ENCODE data around the gene WDFY2. TPM values are rescaled to one million over a fixed set of nuclear protein-coding genes. Genes with fewer than 3 reads are reported as not detected.

The WDFY2 gene
- total RNA-seq, 3 donors from 2014 or later (not counting 1 experiment from before 2014, with no cell fraction given): 29.5 to 32.1 (median 31.3) TPM

DNA sequence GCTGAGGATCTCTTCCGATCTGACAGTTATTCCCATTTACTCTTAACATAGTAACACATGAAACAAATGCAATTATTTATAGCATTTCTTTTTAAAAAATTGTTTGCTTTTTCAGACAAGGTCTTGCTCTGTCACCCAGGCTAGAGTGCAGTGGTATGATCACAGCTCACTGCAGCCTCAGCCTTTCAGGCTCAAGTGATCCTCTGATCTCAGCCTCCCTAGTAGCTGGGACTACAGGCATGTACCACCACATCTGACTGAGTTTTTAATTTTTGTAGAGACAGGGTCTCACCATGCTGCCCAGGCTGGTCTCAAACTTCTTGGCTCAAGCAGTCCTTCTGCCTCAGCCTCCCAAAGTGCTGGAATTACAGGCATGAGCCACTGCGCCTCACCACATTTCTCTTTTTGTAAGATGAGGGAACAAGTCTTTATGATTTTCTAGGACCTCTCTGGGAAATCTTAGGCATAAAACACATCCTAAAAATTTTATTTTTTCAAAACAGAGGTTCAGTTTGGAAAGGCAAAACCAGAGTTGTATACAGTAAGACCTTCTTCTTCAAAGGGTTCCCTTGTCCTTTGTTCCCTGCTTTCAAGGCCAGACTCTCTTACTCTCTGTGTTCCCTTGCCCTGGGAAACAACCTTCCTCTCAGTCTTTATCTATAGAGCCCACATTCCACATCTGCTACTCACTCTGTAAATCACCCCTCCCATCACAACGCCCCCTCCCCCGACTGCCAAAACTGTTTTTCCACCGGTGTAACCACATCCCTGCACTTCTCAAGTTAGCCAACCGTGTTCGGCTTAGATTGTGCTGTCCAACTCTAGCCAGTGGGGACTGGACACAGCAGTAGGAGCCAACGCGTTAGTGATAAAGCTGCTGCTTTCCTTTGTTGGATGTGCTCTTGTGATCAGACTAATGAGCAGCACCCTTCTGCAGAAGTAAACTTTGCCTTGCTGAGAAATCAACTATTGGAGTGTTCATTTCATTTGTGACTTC is 163.5 kb downstream of the WDFY2 start:
- no peak overlapping the region for H3K27ac Mint-ChIP-seq
- H3K4me3 Mint-ChIP-seq: no peak overlapping the region
- H3K4me3 ChIP-seq (ENCODE audit: low read length): no peak overlapping the region
- H3K36me3 ChIP-seq (ENCODE audit: control insufficient read depth, insufficient read depth, low read length): peaks cover 16% of the 10 kb centered on the region
- no peaks in the 10 kb centered on the region for H3K4me1 Mint-ChIP-seq
- H3K27me3 Mint-ChIP-seq (ENCODE audit: low read depth in 2 of 2): no peaks in the 10 kb centered on the region
- no peak for ATAC-seq
- H3K27me3 ChIP-seq (ENCODE audit: control insufficient read depth, insufficient read depth, low read length): no peaks in the 10 kb centered on the region
- DNase-seq: no peak
- no peaks in the 10 kb centered on the region for H3K9me3 Mint-ChIP-seq
- TF ChIP-seq, protein P1, sequence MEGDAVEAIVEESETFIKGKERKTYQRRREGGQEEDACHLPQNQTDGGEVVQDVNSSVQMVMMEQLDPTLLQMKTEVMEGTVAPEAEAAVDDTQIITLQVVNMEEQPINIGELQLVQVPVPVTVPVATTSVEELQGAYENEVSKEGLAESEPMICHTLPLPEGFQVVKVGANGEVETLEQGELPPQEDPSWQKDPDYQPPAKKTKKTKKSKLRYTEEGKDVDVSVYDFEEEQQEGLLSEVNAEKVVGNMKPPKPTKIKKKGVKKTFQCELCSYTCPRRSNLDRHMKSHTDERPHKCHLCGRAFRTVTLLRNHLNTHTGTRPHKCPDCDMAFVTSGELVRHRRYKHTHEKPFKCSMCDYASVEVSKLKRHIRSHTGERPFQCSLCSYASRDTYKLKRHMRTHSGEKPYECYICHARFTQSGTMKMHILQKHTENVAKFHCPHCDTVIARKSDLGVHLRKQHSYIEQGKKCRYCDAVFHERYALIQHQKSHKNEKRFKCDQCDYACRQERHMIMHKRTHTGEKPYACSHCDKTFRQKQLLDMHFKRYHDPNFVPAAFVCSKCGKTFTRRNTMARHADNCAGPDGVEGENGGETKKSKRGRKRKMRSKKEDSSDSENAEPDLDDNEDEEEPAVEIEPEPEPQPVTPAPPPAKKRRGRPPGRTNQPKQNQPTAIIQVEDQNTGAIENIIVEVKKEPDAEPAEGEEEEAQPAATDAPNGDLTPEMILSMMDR (IDR thresholded peaks at IDR 0.05): no peak
- no peaks in the 10 kb centered on the region for H3K4me1 ChIP-seq (ENCODE audit: control insufficient read depth, insufficient read depth, low read length)
- peaks cover 10% of the 10 kb centered on the region for H3K9me3 ChIP-seq (ENCODE audit: control insufficient read depth, insufficient read depth, low read length)
- WGBS (ENCODE audit: insufficient coverage): 97% methylated on average over 9 of the region's 9 CpGs
- peaks cover 14% of the 10 kb centered on the region for H3K36me3 Mint-ChIP-seq
- intact Hi-C loops (cut with micrococcal nuclease): no loop called here
- H3K27ac ChIP-seq (ENCODE audit: low read length): no peak overlapping the region

DNA sequence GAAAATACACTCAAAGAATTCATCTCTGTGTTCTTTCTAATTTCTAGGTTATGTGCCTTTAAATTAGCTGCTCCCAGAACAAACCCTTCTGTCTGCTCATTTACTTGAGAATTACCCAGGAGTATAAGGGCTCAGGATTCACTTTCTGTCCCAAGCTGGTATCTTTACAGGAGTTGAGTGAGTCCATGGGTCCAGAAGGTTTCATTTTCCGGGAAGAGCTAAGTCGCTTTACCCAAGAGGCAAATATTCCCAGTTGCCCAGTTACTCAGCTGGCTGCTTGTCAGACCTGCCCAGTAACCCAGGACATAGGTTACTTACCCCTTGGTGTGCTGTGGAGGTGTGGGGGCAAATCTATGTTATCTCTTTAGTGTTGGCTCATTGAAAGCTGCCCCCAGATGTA is 172.4 kb downstream of the WDFY2 start:
- no peak overlapping the region for H3K4me3 ChIP-seq (ENCODE audit: low read length)
- H3K4me1 ChIP-seq (ENCODE audit: control insufficient read depth, insufficient read depth, low read length): no peaks in the 10 kb centered on the region
- DNase-seq (no peak), ATAC-seq (no peak)
- H3K9me3 ChIP-seq (ENCODE audit: control insufficient read depth, insufficient read depth, low read length): no peaks in the 10 kb centered on the region
- no peak overlapping the region for H3K4me3 Mint-ChIP-seq
- no peak overlapping the region for H3K27ac ChIP-seq (ENCODE audit: low read length)
- H3K4me1 Mint-ChIP-seq: no peaks in the 10 kb centered on the region
- no peaks in the 10 kb centered on the region for H3K9me3 Mint-ChIP-seq
- TF ChIP-seq, protein P1 (IDR thresholded peaks at IDR 0.05): no peak
- no peaks in the 10 kb centered on the region for H3K27me3 ChIP-seq (ENCODE audit: control insufficient read depth, insufficient read depth, low read length)
- peaks cover 13% of the 10 kb centered on the region for H3K36me3 Mint-ChIP-seq
- 100% methylated on average over 2 of the region's 2 CpGs for WGBS (ENCODE audit: insufficient coverage)
- H3K27ac Mint-ChIP-seq: no peak overlapping the region
- H3K36me3 ChIP-seq (ENCODE audit: control insufficient read depth, insufficient read depth, low read length): peaks cover 61% of the 10 kb centered on the region
- H3K27me3 Mint-ChIP-seq (ENCODE audit: low read depth in 2 of 2): no peaks in the 10 kb centered on the region
- intact Hi-C loops (cut with micrococcal nuclease): no loop called here

DNA sequence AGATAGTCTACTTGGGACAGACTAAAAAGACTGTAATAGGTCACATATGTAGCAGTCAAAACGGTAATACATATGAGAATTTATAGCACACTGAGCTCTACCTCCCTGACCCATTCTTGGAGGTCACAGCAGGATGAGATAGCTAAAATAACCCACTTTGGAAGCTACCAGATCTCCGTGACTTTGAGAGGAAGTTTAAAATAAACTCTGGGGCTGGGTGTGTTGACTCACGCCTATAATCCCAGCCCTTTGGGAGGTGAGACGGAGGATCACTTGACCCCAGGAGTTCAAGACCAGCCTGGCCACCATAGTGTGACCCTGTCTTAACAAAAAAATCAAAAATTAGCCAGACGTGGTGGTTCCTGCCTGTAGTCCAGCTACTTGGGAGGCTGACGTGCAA is 174.4 kb downstream of the WDFY2 start:
- H3K27ac Mint-ChIP-seq: no peak overlapping the region
- Histone ChIP-seq H3K4me1 (ENCODE audit: control insufficient read depth, insufficient read depth, low read length) (no peaks in the 10 kb centered on the region), H3K9me3 (ENCODE audit: control insufficient read depth, insufficient read depth, low read length) (no peaks in the 10 kb centered on the region), H3K27me3 (ENCODE audit: control insufficient read depth, insufficient read depth, low read length) (no peaks in the 10 kb centered on the region), H3K4me3 (ENCODE audit: low read length) (no peak overlapping the region), H3K27ac (ENCODE audit: low read length) (no peak overlapping the region), H3K36me3 (ENCODE audit: control insufficient read depth, insufficient read depth, low read length) (peaks cover 52% of the 10 kb centered on the region)
- intact Hi-C loops (cut with micrococcal nuclease): no loop called here
- no peak overlapping the region for H3K4me3 Mint-ChIP-seq
- H3K27me3 Mint-ChIP-seq (ENCODE audit: low read depth in 2 of 2): no peaks in the 10 kb centered on the region
- DNase-seq (no peak), ATAC-seq (no peak)
- no peaks in the 10 kb centered on the region for H3K4me1 Mint-ChIP-seq
- TF ChIP-seq, protein P1 (IDR thresholded peaks at IDR 0.05): no peak
- WGBS (ENCODE audit: insufficient coverage): 95% methylated on average over 6 of the region's 6 CpGs
- no peaks in the 10 kb centered on the region for H3K9me3 Mint-ChIP-seq
- H3K36me3 Mint-ChIP-seq: peaks cover 19% of the 10 kb centered on the region
